Islet of Langerhans (tissue), 1 donor: ENCODE measurements around the gene SYNGAP1.
A peak's percentile ranks its signal among the peaks of the same experiment; 100 is the strongest.

Experiments
- FAIRE-seq: peaks from one replicate; lab custom pipeline; 2011; peaks lifted over from hg19 to GRCh38; lab: Jason Lieb, UNC

Gene SYNGAP1

GRCh38 chr6:33404884-33405283 is 15.0 kb upstream of the SYNGAP1 start:
- no peak for FAIRE-seq

- FAIRE-seq = no peak
Observed at GRCh38 chr6:33405386-33405940, 14.4 kb upstream of the SYNGAP1 start.

DNA sequence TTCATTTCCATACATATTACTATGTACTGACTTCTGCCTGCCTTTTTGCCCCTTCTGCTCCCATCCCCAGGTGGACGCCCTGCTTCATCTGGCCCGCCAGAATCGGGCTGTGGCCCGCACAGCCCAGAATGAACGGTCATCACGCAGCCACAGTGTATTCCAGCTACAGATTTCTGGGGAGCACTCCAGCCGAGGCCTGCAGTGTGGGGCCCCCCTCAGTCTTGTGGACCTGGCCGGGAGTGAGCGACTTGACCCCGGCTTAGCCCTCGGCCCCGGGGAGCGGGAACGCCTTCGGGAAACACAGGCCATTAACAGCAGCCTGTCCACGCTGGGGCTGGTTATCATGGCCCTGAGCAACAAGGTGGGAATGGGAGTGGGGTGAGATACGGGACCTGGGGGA is 13.7 kb upstream of the SYNGAP1 start:
- FAIRE-seq = no peak

DNA sequence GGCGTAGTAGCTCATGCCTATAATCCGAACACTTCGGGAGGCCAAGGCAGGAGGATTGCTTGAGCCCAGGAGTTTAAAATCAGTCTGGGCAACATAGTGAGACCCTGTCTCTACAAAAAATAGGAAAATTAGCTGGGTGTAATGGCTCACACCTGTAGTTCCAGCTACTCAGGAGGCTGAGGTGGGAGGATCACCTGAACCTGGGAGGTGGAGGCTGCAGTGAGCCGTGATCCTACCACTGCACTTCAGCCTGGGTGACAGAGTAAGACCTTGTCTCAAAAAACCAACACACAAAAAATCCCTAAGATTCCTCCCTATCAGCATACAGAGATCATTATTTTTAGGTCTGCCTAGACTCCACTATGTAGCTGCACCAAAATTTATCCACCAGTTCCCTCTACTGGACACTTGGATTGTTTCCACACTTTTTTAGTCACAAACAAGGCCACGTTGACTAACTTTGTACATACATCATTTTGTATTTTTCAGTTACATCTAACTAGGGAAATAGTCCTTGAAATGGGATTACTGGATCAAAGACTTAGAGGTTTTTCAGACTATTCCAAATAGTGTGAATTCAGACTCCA is 12.6 kb upstream of the SYNGAP1 start:
- no peak for FAIRE-seq

- FAIRE-seq = no peak
Observed at GRCh38 chr6:33410050-33410710, 9.7 kb upstream of the SYNGAP1 start.

DNA sequence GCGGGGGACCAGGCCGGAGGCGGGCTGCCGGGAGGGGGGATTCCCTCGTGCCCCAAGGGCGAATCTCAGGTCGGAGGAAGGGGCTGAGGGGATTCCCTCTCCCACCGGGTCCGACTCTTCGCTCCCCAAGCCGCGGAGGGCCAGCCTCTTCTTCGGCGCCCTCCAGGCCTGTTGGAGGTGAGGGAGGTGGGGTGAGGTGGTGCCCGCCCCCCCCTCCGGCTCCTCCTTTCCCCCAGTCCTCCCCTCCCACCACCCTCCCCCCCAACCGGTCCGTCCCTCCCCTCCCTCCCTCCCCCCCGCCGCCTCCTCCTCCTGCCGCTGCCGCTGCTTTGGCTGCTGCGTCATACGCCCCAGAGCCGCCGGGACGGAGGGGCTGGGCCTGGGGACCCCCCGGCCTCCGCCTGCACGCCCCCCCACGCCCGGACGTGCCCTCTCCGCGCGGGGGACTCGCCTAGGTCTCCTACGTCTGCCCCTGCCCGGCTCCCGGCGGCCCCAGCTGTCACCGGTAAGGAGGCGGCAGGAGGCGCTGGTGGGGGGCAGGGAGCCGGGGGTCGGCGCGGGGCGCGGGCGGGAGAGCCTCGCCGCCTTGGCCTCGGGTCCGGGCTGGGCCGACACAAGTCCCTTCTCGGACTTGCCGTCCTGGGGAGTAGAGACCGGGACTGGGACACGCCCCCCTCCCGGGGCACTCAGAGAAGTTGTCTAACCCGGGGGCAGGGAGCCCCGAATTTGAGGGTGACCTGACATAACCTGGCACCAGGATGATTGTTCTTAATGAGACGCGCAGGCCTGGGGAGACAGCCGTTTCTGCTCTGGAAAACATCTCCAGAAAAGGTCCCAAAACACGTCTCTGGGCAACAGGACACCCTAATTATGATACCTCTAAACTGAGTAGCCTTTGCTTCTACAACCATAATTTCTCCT is 8.9 kb upstream of the SYNGAP1 start, which contains the start of gene PHF1:
TSS of gene PHF1 (plus strand) at position 304 of the 921 bp plus-strand sequence. CDS start 1,250 bp downstream, outside the sequence.
- FAIRE-seq = no peak

GRCh38 chr6:33411632-33412005 is 8.2 kb upstream of the SYNGAP1 start:
- FAIRE-seq = no peak

DNA sequence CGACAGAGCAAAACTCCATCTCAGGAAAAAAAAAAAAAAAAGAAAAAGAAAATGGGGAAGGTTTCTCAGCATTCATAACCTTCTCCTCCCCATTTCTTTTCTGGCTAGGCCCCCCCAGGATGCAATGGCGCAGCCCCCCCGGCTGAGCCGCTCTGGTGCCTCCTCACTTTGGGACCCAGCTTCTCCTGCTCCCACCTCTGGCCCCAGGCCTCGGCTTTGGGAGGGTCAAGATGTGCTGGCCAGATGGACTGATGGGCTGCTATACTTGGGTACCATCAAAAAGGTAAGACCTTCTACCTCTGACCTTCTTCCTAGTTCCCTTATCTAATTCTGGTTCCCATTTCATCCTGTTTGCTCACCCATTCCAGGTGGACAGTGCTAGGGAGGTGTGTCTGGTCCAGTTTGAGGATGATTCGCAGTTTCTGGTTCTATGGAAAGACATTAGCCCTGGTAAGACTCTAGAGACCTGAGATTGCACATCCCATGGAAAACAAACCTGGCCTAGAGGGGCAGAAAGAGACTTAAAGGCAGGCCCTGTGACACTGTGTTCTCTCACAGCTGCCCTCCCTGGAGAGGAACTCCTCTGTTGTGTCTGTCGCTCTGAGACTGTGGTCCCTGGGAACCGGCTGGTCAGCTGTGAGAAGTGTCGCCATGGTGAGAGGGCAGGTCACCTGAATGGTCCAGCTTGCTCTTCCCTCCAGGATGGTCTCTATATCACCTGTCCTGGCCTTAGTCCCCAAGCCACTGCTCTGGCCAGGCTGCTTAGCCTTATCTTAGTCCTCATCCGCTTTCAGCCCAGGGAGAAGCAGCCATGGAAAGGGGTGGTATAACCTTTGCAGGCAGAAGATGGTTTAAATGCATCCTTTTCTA is 7.5 kb upstream of the SYNGAP1 start:
- FAIRE-seq = no peak

DNA sequence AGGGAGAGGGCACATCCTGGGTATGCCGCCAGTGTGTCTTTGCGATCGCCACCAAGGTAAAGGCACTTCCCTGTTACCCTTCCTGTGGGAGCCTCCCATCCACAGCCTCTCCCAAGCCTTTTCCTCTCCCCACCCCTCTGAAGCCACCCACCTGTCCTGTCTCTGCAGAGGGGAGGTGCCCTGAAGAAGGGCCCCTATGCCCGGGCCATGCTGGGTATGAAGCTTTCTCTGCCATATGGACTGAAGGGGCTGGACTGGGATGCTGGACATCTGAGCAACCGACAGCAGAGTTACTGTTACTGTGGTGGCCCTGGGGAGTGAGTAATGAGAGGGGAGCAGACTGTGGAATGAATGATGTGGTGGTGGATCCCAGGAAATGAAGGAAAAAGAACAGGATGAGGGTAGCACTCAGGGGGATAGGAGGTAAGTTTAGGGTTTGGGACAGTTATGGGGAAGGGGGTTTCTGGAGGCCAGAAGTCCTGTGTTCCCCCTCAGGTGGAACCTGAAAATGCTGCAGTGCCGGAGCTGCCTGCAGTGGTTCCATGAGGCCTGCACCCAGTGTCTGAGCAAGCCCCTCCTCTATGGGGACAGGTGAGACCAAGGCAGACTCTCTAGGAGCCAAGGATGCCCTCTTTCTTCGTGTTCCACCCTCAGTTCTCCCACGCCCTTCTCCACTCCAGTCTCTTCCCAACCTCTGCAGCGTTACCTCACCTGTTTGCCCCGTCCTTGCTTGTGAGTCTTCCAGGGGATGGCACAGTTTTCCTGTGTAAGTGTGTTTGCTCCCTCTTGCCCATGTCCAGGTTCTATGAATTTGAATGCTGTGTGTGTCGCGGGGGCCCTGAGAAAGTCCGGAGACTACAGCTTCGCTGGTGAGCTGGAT is 6.4 kb upstream of the SYNGAP1 start:
- no peak for FAIRE-seq

- FAIRE-seq = no peak
Observed at GRCh38 chr6:33414592-33415271, 5.1 kb upstream of the SYNGAP1 start.

GRCh38 chr6:33415831-33416230 is 4.0 kb upstream of the SYNGAP1 start:
- FAIRE-seq = no peak

DNA sequence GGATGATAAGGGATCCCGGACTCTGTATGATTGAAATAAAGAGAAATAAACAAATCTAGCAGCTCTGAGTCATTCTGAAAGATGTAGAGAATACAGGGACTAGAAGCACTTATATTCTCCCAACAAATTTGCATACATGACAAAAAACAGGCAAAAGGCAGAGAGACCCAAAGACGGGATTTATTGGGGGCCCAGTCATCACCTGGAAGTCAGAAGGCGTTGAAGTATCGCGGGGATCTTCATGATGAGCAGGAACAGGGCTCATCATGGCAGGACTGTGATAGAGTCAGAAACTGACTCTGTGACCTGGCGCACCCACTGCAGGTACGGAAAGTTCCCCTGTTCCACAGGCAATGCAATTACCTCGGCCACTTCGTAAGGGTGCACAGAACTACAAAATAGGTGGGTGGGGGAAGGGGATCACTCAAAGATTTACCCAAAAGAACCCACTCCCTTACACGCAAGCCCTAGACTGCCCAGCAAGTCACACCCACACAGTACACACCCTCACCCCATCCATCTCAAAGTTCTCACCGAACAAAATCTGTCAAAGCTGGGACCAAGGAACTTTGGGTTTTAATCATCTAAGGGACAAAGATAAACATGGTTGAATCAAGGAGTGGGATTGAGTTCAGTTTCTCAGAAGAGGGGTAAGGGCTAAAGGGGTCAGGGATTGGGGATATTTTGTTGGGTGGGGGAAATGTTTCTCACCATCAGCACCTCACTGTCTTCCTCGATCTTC is 3.3 kb upstream of the SYNGAP1 start:
- no peak for FAIRE-seq

DNA sequence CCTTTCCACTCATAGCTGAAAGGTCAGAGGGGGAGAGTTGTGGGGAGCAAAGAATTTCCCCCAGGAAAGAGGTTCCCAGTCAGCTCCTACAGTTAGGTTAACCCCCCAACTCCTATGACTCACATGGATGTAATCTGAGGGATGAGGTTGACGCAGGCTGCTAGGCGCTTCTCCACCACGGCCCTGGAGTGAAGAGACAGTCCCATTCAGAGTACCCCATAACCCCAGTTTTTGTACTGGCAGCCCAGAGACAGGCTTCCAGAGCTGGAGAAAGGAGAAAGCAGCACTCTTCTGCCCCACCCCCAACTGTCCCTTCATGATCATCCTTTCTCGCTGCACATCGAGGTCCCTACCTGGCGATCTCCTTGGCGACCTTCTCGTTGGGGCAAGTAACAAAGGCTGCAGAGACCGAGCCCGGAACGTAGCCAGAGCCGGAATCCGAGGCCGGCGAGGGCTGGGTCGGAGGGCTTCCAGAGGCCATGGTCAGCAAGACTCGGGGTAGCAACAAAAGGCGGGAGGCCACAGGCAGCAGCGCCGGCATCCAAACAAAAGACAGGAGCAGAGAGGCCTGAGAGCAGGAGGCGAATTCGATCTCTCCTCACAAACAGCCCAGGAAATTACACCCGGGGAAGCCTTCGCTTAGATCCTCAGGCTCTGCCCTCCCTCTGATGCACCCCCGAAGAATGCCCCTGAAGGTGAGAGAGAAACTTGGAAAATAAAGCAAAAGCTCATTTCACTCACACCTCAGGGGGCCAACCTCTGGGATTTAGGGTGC is 2.5 kb upstream of the SYNGAP1 start:
- no peak for FAIRE-seq

DNA sequence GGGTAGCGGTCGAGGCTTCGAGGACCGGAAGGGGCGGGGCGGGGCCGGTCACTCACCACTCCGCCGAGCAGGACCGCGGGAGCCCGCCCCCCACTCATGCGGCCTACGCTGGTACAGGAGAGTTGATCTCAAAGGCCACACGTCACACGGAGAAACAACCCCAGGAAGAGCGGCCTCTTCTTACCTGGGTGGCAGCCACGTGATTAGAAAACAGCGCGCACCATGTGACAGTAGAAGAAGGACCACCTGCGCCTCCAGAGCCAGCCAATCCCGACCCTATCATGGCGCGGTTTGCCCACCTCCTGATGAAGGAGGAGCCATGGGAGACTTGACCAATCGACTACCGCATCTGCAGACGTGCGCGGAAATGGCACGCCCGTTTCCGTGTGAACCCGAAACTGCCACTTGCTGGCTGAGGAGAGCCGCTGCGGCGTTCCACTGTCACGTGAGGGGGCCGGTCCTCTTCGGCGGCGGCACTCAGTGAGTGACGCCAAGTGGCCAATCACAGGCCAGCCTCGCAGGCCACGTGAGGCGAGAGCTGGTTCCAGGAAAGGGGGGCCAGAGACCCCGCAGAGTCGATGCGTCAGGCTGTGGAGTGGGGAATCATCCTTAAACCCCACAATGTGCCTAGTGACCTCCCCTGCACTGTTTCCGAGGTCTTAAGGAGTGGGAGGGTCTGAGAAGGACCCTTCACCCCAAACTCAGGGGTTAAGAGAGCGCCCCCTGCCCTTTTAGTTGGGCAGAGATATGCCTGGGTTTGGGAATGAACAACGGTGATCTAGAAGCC is 1.8 kb upstream of the SYNGAP1 start, which contains the start of gene CUTA:
TSS of gene CUTA (minus strand) at position 205 of the 787 bp plus-strand sequence. CDS start at position 98, 107 bp downstream.
- peak; percentile 93 for FAIRE-seq

GRCh38 chr6:33418690-33419291 is 1.1 kb upstream of the SYNGAP1 start:
- FAIRE-seq = no peak

GRCh38 chr6:33420491-33421343 is 852 bp downstream of the SYNGAP1 start:
- FAIRE-seq = no peak

DNA sequence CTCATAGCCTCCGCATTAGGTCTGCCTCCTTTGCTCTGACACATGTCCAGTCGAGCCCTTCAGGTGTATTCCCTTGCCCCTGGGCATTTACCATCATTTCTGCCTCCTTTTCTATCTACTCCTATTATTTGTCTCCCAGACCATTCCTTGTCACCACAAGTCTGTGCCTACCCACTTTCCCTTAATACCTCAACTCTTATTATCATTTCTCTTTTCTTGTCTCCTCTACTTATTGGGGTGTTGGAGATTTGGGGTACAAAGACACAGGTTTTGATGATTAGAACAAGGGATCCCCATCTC is 1.4 kb downstream of the SYNGAP1 start:
- FAIRE-seq = no peak
